SIG-M5 (cell line): ENCODE data around the gene DDRGK1.

ENCODE experiments used
- DNase-seq: peaks from one replicate; lab custom pipeline; 2025; lab: John Stamatoyannopoulos, UW

DDRGK1 gene

DNA sequence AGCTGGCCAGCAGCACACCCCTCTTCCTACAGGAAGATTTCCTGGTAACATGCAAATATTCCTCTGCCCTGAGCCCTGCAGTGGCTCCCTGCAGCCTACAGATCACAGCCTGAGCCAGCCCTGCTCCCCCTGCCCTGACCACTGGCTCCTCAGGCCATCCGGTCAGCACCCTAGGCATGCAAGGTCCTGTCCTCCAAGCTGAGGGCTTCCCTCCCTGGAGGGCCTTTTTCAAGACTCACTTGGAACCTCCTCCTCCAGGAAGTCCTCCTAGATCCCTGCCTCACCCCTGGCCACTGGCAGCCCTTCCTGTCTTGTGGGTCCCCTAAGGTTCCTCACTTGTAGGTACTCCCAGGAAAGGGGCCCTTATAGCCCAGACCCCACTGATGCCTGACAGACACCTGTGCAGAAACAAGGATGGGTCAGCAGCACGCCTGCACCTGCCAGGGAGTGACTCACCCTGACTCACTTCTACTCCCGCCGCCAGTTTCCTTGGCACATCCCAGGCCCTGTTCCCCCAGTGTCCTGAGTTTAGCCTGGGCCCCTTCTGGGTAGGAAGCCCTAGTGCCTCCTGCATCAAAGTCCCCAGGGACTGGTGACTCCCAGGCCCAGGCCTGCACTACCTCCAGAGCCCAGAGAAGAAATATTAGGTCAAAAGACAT, 31.3 kb upstream of the DDRGK1 start:
- DNase-seq = no peak

DNA sequence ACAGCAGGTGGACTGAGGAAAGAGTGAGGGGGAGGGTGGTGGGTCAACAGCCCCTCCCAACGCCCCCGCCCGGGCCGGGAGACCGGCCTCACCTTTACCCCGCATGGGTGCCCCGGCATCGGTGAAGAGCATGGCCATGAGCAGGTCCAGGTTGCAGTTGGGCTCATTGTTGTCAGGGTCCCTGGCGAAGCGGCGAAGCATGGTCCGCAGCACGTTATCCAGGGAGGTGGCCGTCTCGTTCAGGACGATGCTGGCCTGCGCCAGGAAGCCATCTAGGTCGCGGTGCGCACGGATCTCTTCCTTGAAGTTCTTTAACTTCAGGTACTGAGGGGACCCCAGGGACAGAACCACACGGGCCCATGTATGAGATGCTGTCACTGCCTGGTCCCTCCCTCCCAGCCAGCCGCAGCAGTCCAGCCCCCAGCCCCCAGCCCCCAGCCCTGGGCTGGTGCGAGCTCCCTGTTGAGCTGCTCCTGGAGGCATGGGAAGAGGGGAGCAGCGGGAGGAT, 29.6 kb upstream of the DDRGK1 start:
- DNase-seq = no peak

DNA sequence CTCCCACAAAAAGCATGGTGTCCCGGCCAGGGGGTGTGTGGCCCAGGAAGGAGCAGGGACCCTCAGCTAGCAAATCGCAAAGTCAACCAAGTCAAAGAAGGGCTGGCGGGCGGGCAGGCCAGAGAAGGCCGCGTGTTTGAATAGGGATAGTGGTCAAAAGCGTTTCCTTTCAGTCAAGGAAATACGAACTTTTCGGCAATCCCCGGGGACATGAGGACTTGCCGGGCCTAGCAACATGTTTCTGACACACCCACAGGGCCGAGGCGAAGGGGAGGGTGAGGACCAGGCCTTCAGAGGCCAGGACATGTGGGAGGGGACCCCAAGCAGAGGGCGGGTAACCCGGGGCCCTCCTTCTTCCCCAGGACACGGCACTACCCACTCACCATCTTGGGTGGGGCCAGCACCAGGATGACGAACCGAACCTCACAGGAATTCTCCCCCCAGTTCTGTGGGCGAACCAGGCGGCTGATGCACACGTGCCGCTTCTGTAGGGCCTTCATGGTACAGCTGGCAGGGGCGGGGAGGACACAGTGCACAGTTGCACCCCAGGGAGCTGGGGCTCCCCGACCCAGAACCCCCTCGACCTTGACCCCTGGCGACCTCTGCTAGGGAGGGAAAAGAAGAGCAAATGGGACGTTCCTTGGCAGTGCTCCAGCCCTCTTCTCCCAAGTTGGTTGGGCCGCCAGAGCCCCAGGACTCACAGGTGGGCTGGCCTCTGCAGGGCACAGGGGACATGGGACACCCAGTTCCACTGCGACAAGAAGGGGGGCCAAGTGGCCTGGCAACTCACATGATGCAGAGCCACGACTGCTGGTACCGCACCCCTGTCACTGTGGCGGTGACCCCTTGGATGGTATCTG, 28.9 kb upstream of the DDRGK1 start:
- DNase-seq = no peak

DNA sequence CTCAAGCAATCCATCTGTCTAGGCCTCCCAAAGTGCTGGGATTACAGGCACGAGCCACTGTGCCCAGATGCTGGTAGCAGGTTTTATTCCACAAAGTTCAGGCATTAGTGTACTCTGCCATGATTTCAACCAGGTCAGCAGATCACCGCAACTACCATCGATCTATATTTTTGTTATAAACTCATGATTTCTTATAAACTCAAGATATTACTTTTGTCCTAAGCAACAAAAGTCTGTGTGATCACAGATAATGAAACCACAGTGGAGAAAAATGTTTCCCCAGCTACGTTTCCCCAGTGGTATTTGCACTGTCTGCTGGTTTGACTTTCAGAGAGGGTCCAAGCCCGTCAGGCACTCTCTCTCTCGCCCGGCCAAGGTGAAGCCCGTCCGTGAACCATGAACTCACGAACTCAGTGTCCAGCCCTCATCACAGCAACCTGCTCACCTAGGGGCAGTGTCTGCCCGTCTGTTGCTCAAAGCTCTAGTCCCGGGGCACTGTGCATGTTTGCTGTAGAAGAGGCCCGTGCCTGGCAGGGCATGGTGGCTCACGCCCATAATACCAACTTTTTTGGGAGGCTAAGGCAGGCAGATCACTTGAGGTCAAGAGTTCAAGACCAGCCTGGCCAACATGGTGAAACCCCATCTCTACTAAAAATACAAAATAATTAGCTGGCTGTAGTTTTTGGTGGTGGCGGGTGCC, 27.6 kb upstream of the DDRGK1 start:
- DNase-seq = no peak

DNA sequence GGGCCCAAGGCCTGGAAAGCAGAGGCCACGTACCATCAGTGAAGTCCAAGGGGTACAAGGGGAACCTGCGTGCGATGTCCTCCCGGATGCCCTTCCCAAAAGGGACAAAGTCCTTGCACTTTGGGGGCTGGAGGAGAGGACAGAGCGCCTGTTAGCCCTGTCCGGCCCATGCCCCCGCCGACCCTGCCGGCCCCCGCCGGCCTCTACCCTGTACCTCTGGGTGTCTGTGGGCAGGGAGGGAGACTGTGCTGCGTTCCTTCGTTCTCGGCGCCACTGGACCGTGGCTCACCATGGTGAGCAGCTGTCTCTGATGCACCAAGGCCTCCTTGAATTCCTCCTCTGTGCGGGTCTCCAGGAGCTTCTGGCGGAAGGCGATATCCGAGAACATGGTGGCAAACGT, 26.6 kb upstream of the DDRGK1 start:
- no peak for DNase-seq

DNA sequence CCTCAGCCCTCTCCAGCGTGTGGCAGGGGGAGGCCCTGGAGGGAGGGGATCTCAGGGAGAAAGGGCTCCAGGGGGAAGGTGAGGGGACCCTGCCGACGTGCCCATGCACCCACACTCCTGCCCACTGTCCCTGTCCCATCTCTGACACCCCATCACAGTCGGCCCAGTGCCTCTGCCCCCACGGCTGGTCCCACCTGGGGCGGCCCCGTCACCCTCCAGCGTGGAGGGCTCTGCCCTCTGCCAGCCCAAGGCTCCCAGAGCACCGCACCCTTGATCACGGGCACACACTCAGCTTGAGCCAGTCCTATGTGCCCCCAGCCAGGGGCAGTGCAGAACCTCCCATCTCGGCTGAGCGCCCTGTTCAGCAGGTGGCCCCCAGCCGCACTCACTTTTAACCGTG, 25.3 kb upstream of the DDRGK1 start:
- no peak for DNase-seq

DNA sequence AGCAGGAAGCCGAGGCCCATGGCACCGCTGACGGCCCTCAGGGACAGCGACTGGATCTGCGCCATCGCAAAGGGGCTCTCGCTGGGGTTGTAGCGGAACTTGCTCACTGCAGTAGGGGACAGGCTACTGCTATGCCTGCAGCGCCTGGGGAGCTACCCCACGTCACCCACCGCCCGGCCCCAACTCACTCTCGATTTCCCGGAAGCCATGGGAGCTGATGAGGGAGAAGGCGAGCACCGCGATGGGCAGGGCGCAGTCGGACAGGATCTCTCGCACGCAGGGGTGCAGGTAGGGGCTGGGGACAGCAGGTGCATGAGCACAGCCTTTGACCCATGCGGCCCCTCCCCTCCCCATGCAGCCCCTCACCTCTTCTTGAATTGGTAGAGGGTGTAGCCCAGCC, 24.7 kb upstream of the DDRGK1 start:
- no peak for DNase-seq

DNA sequence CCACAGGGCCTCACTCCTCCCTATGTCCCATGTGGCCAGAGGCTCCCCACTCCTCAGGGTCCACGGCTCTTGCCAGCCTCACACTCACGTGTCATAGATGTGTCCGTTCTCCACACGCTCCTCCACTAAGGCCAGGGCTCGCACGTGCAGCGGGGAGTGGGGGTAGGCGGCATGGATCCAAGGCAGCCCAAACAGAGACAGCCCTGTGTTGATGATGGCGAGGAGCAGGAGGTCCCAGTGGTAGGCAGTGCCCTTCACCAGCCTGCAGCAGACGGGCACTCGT, 24.2 kb upstream of the DDRGK1 start:
- DNase-seq = no peak

DNA sequence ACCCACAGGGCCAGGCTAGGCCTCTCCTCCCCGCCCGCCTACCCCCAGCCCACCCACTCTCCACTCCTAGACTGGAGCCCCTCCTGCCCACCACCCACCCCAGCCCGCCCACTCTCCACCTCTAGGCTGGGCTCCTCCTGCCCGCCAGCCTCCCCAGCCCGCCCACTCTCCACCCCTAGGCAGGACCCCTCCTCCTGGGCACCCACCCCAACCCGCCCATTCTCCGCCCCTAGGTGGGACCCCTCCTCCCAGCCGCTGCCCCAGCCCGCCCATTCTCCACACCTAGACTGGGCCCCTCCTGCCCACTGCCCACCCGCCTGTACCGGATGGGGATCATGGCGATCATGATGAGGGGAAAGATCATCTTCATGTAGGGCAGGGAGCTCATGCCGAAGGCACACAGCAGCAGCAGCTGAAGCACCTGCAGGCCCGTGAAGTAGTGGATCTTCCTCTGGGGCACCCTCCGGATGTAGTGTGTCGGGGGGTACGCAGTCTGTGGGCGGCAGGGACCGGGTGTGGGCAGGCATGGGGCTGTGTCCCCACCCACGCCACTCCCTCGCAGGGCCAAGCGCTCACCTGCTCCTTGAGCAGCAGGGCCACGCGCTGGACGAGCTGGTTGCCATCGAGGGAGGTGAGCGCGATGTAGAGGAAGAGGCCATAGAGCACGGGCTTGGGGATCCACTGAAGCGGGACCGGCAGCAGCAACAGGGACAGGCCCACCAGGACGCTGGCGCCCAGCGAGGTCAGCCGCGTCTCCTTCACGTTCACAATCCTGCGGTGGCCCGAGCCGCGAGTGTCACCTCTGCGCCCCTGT, 23.7 kb upstream of the DDRGK1 start:
- DNase-seq = no peak

DNA sequence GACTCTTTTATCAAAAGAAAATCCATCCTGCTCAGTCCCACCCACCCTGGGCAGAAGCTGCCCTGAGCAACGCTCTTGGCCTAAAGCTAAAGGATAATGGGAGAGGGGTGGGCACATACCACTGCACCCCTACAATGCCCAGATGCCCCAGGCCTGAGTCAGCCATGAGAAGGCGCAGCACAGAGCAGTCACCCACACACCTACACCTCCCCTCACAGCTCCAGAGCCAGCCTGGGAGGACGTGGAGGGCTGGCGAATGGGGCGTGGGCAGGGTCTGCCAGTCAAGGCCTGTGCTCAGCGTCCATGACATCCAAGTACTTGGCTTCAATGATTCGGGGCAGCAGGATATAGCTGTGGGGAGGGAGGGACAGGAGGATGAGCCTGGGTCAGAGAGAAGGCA, 23.0 kb upstream of the DDRGK1 start:
- no peak for DNase-seq

DNA sequence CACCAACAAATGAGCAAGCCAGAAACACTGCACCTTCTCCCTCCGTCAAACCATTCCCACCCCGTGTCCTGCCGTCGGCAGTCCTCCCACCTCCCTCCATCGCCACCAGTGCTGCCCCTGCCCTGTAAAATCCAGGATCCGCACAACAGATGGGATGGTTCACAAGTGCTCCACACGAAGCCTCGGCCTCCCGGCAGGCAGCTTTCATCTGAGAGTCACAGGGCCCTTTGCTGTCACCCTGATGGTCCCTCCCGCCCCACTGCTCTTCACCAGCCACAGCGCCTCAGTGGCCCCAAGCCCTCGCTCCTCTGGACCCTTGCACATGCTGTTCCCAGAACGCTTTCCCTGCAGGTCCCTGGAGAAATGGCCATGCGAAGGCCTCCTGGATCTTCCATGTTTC, 22.4 kb upstream of the DDRGK1 start:
- no peak for DNase-seq

DNA sequence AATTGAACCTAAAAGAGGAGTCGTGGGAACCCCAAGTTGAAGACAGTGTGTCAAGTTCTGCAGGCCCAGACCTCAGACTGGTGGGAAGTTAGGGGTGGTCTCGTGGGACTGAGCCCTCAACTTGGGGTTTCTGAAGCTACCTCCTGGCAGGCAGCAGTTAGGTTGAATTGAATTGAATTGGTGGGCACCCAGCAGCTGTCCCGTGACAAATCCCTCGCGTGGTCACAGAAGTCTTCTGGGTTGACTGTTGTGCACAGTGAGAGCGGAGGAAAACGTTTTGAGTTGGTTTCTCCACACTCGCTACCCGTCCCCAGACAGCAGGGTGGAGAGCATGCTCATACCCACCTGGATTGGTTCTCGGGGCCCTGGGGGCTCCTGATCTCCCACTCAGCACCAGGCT, 21.6 kb upstream of the DDRGK1 start:
- DNase-seq = no peak

DNA sequence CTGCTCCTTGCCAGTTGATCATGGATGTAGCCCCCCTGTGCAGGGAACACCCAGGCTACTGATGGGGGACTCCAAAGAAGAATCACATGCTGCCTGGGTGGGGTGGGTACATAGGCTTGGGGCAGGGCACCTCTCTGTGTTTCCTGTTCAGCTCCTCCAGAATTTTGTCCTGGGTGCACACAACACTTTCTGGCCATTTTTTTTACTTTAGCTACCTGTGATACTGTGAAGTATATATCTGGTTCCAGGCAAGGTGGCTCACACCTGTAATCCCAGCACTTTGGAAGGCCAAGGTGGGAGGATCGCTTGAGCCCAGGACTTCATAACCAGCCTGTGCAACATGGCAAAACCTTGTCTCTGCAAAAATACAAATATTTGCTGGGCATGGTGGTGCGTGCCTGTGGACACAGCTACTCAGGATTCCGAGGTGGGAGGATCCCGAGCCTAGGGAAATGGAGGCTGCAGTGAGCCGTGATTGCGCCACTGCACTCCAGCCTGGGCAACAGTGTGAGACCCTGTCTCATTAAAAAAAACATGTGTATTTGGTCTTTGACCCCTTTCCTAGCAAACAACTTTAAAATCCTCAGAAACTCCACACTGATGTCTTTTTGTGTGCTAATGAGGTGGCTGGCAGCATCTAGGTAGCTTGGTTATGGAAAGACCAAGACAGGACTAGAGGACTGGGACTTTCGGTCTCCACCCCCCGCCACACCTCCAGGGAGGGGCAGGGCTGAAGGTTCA, 20.4 kb upstream of the DDRGK1 start:
- DNase-seq = no peak

DNA sequence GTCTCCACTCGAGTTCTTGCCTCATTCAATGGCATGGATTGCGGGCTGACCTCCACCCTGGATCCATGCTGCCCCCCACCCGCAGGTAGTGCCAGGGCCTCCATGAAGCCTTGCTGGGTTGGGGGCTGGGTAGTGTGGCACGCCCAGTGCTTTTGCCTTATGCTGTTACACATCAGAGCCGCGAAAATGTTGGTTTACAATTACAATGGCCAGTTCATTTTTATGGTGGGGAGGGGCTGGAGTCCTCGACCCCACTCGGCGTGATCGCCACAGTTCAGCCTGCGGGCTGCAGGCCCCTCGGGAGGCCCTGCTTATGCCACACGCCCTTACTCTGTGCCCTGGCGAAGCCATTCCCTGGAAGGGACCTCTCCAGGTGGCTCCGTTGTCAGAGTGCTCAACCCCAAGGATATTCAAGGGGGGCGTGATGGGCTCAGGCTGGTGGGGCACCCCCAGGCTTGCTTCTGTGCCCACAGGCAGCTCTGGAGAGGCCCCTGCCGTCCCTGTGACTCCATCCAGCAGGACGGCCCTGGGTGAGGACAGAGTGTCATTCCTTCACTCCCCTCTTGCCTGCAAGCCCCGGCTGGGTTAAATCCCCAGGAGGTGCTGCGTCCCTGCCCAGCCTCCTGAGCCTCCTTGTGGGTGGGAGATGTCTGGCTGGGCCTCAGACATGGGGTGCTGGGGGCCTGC, 19.7 kb upstream of the DDRGK1 start:
- no peak for DNase-seq

DNA sequence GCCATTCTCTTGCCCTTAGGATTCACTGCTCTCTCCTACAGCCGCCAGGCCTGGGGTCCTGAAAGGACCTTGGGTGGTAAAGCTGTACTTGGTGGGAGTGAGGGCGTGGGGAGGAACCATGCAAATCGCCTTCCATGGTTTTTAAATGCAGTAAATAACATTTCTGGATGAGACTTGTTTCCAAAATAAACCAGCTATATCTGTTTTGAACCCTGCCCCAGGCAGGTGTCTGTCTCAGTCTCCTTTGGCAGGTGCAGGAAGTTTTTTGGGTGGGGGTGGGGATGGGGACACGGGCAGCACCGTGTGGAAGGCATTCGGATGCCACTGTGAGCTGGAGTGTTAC, 19.1 kb upstream of the DDRGK1 start:
- DNase-seq = no peak

DNA sequence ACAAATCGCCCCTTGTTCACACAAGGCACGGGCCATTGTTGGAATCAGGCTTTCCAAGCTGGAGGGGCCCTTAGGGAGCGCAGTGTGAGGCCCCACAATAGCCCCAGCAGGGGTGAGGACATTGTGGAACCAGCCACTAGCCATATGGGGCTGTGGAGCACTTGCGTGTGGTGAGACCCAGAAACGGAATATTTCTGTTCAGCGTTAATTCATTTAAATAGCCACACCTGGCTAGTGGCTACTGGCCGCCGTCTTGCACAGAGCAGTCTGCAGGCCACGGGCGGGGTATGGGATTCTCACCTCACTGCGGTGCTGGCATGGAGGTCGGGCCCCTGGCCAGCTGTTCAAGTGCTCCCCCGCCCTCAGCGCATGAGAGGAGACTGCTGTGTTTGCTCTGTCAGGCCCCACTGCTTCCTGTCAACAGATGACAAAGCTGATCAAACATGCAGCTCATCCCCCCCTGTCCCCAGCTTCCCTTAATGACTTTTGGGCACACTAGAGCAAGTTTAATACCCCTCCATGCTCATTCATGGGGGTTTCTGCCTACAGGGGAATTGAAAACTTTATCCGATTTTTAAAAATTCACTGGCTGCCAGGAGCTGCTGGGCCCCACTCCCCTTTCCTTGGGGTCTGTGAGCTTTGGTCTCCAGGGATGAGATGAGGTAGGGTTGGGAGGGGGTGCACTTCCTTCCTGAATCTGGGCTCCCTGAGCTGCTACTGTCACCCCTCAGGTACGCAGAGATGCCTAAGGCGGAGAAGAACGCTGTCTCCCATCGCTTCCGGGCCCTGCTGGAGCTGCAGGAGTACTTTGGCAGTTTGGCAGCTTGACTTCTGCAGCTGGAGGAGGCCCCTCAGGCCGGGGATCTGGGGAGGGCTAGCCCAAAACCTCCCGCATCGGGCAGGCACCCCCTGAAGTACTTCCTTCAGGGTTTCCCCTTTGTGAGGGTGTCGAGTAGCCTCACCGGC, 18.4 kb upstream of the DDRGK1 start:
- DNase-seq = no peak

DNA sequence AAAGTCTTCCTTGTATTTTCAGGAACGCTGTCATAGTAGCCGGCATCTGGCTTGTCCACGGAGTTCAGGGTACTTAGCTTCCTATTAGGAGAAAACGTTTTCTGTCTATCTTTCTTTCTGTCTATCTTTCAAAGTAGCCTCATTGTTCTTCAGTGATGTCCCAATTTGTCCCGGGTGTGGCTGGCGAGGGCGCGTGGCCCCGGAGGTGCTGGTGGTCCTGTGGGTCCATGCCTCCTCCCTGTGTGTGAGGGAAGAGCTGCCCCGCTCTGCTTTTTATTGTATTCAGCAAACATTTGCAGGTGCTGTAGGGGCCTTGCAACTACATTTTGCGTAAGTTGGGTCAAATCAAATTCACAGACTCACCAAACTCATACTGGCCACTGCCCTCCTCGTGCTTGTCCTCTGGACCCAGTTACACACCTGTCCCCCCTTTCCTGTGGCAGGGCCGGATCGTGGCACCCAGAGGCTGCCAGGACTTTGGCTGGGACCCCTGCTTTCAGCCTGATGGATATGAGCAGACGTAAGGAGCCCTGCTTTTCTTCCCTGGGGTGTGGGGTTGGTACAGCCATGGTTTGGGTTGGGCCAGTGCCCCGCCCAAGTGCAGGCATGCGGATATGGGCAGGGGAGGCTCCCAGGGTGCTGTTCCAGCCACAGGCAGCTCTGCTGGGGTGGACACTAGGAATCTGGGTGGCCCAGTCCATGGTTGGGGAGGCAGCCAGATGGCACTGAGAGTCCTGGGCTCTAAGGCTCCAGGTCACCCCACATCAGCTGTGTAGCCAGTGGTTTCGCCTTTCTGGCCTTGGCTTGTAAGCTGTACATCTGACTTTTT, 17.1 kb upstream of the DDRGK1 start:
- DNase-seq = no peak

DNA sequence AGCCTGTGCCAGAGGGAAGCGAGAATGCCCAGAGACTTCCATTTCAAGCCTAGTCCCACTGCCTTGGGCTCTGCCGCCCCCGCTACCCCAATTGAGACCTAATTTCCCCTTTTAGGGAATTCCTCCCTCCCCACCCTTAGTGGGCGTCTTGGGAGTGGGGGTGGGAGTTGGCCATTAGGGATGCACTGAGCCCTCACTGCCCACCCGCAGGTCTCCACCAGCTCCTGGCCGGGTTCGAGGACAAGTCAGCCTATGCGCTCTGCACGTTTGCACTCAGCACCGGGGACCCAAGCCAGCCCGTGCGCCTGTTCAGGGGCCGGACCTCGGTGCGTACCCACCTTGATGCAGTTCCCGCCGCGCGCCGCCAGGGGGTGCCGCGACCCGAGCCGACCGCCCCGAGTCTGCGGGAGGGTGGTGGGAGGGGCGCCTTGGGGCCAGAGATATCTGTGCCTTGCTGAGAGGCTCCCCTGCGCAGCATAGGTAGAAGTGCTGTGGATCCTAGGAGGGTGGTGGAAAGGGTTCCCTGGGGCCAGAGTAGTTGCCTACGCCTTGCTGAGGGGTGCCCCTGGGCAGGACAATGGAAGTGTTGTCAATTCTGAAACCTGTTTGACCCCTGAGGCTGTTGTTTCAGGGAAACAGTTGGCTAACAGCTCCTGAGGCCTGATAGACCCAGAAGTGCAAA, 14.0 kb upstream of the DDRGK1 start:
- no peak for DNase-seq
